GM21526 (cell line): ENCODE data around the gene YPEL5.

Experiments used
- ATAC-seq: cut with Tn5 transposase; IDR thresholded peaks from one replicate; pipeline ENCODE4 v1.9.1; 2021; ENCODE audit warnings: moderate library complexity; ENCODE audit not compliant: unreplicated experiment, low FRiP score

The YPEL5 gene

GRCh38 chr2:30201990-30202389 is 55.2 kb downstream of the YPEL5 start:
- ATAC-seq = no peak

GRCh38 chr2:30203156-30203555 is 56.3 kb downstream of the YPEL5 start:
- ATAC-seq = no peak

GRCh38 chr2:30204281-30204680 is 57.5 kb downstream of the YPEL5 start:
- no peak for ATAC-seq

GRCh38 chr2:30205456-30205855 is 58.6 kb downstream of the YPEL5 start:
- no peak for ATAC-seq

GRCh38 chr2:30206461-30207430 is 59.9 kb downstream of the YPEL5 start:
- no peak for ATAC-seq

- no peak for ATAC-seq
Measured at GRCh38 chr2:30208453-30208852, 61.6 kb downstream of the YPEL5 start.

GRCh38 chr2:30209227-30209626 is 62.4 kb downstream of the YPEL5 start:
- no peak for ATAC-seq
